Articular chondrocyte of knee joint (primary cell): ENCODE measurements around the gene CCDC71. TPM values are rescaled to one million over a fixed set of nuclear protein-coding genes. Genes with fewer than 3 reads are reported as not detected.

Source experiments
- total RNA-seq: library from RNA; depleted of rRNA; stranded (reverse); fragments of >200 nt; gene quantifications from 2 replicates; pipeline ENCODE4 v1.2.3, GENCODE V29; 2012

CCDC71 gene
- total RNA-seq = 16.6 and 24.1 TPM in 2 replicates

GRCh38 chr3:49165771-49166751 lies at the start of gene CCDC71:
Gene CCDC71, minus strand, starts transcription at chr3:49166331. Its CDS starts 2,123 bp downstream, at chr3:49164208.

GRCh38 chr3:49171119-49171774 lies 5.1 kb upstream of the CCDC71 start, which contains the start of gene KLHDC8B:
Gene KLHDC8B, plus strand, starts transcription at chr3:49171598. Its CDS starts 1,172 bp downstream, at chr3:49172770.

GRCh38 chr3:49132437-49133225 lies 33.5 kb downstream of the CCDC71 start, which contains the start of gene LAMB2:
Gene LAMB2, minus strand, starts transcription at chr3:49133050. Its CDS starts 183 bp downstream, at chr3:49132867.

GRCh38 chr3:49120438-49121131 lies 45.5 kb downstream of the CCDC71 start, which contains the start of gene USP19:
Gene USP19, minus strand, starts transcription at chr3:49120823. Its CDS starts 1,678 bp downstream, at chr3:49119145.

Other genes starting within 250 kb of the CCDC71 start
- gene ARIH2, start 247.5 kb downstream of the CCDC71 start, total RNA-seq = 61.2 and 70.3 TPM in 2 replicates
- gene P4HTM, start 176.1 kb downstream of the CCDC71 start, total RNA-seq = 17.9 and 23.1 TPM in 2 replicates
- gene WDR6, start 158.9 kb downstream of the CCDC71 start, total RNA-seq = 49.0 and 74.4 TPM in 2 replicates
- gene DALRD3, start 147.8 kb downstream of the CCDC71 start, total RNA-seq = 40.8 and 44.0 TPM in 2 replicates
- gene NDUFAF3, start 144.2 kb downstream of the CCDC71 start, total RNA-seq = 36.6 and 46.3 TPM in 2 replicates
- gene IMPDH2, start 136.9 kb downstream of the CCDC71 start, total RNA-seq = 245 and 354 TPM in 2 replicates
- 75.8 and 114 TPM in 2 replicates for gene QRICH1, start 72.3 kb downstream of the CCDC71 start, total RNA-seq
- 293 and 338 TPM in 2 replicates for gene QARS1, start 61.6 kb downstream of the CCDC71 start, total RNA-seq
- 30.4 and 34.6 TPM in 2 replicates for gene USP19, start 45.5 kb downstream of the CCDC71 start, total RNA-seq
- 276 and 322 TPM in 2 replicates for gene LAMB2, start 33.3 kb downstream of the CCDC71 start, total RNA-seq
- gene KLHDC8B, start 5.3 kb upstream of the CCDC71 start, total RNA-seq = 15.7 and 17.2 TPM in 2 replicates
- gene C3orf62, start 110.9 kb upstream of the CCDC71 start, total RNA-seq = 2.4 and 2.5 TPM in 2 replicates
- 24.8 and 25.7 TPM in 2 replicates for gene USP4, start 173.7 kb upstream of the CCDC71 start, total RNA-seq
- gene GPX1, start 192.0 kb upstream of the CCDC71 start, total RNA-seq = 181 and 215 TPM in 2 replicates
- 891 and 926 TPM in 2 replicates for gene RHOA, start 245.6 kb upstream of the CCDC71 start, total RNA-seq
- 36.1 and 37.2 TPM in 2 replicates for gene TCTA, start 246.1 kb upstream of the CCDC71 start, total RNA-seq